Activated naive CD8-positive, alpha-beta T cell treated with anti-CD3 and anti-CD28 coated beads, Interleukin-2, amount 10 ng/mL, durations not matched to agents 7 days and 5 days (primary cell): ENCODE measurements around the gene GGT5. TPM values are rescaled to one million over a fixed set of nuclear protein-coding genes. Genes with fewer than 3 reads are reported as not detected.

Source experiments
- ATAC-seq: fragments of 150-1000 bp; cut with Tn5 transposase; one replicate; pipeline ENCODE4 v1.10.0; 2021; ENCODE audit warnings: low read depth, moderate library complexity
- POLR2A ChIA-PET: fragments of 350-600 bp; sonication (Branson Sonifier 250); formaldehyde crosslinking; loops from one replicate; lab custom pipeline; 2021; ENCODE audit warnings: antibody characterized with exemption; lab: Charles Lee
- DNase-seq: peaks from one replicate; pipeline ENCODE4 v3.0.0; 2021
- H3K27ac Mint-ChIP-seq: one replicate; pipeline ENCODE4 v1.8.0; 2022; ENCODE audit warnings: mild to moderate bottlenecking, mixed read lengths
- H3K27me3 Mint-ChIP-seq: one replicate; pipeline ENCODE4 v1.8.0; 2022; ENCODE audit warnings: mild to moderate bottlenecking, moderate library complexity, mixed read lengths
- H3K36me3 Mint-ChIP-seq: one replicate; pipeline ENCODE4 v1.8.0; 2021; ENCODE audit warnings: mild to moderate bottlenecking, mixed read lengths
- H3K4me1 Mint-ChIP-seq: one replicate; pipeline ENCODE4 v1.8.0; 2021; ENCODE audit warnings: mixed read lengths
- H3K4me3 Mint-ChIP-seq: one replicate; pipeline ENCODE4 v1.8.0; 2022; ENCODE audit warnings: mild to moderate bottlenecking, moderate library complexity, mixed read lengths
- H3K9me3 Mint-ChIP-seq: one replicate; pipeline ENCODE4 v1.8.0; 2021; ENCODE audit warnings: mixed read lengths
- total RNA-seq, 2 experiments: library from RNA; stranded (reverse); gene quantifications; one replicate each; pipeline ENCODE4 v1.2.3, GENCODE V29; 2021

The GGT5 gene
- total RNA-seq, 2 experiments from 2014 or later, result 0.11 TPM; not detected in 1

GRCh38 chr22:24179478-24180210 is 65.2 kb downstream of the GGT5 start:
- no peaks in the 10 kb centered on the region for H3K27me3 Mint-ChIP-seq
- H3K4me3 Mint-ChIP-seq, result no peak overlapping the region

GRCh38 chr22:24178502-24179440 is 66.1 kb downstream of the GGT5 start:
- no peak for DNase-seq
- H3K27ac Mint-ChIP-seq, result no peak overlapping the region
- no peaks in the 10 kb centered on the region for H3K4me1 Mint-ChIP-seq
- POLR2A ChIA-PET, result interaction anchor here (4.6 kb wide), 1 partner anchor 21 kb away, joined by 23 read pairs; no protein-coding TSS in a partner anchor
- peaks cover 1% of the 10 kb centered on the region for H3K36me3 Mint-ChIP-seq
- ATAC-seq, result no peak
- H3K27me3 Mint-ChIP-seq, result no peaks in the 10 kb centered on the region
- no peak overlapping the region for H3K4me3 Mint-ChIP-seq
- no peaks in the 10 kb centered on the region for H3K9me3 Mint-ChIP-seq

More at GRCh38 chr22:24179478-24180210, 65.2 kb downstream of the GGT5 start:
- DNase-seq, result no peak
- no peak overlapping the region for H3K27ac Mint-ChIP-seq
- ATAC-seq, result no peak
- no peaks in the 10 kb centered on the region for H3K9me3 Mint-ChIP-seq
- peaks cover 1% of the 10 kb centered on the region for H3K36me3 Mint-ChIP-seq
- POLR2A ChIA-PET, result interaction anchor here (4.6 kb wide), 1 partner anchor 22 kb away, joined by 23 read pairs; no protein-coding TSS in a partner anchor
- no peaks in the 10 kb centered on the region for H3K4me1 Mint-ChIP-seq

- Mint-ChIP-seq H3K27ac (no peak overlapping the region), H3K4me1 (no peaks in the 10 kb centered on the region), H3K36me3 (peaks cover 1% of the 10 kb centered on the region), H3K4me3 (no peak overlapping the region), H3K27me3 (no peaks in the 10 kb centered on the region), H3K9me3 (no peaks in the 10 kb centered on the region)
- ATAC-seq (no peak), DNase-seq (no peak)
- POLR2A ChIA-PET, result interaction anchor here (4.6 kb wide), 1 partner anchor 21 kb away, joined by 23 read pairs; no protein-coding TSS in a partner anchor
Measured at GRCh38 chr22:24178021-24178431, 66.9 kb downstream of the GGT5 start.

- Mint-ChIP-seq H3K4me3 (no peak overlapping the region), H3K27ac (no peak overlapping the region), H3K9me3 (no peaks in the 10 kb centered on the region), H3K27me3 (no peaks in the 10 kb centered on the region), H3K4me1 (no peaks in the 10 kb centered on the region), H3K36me3 (peaks cover 1% of the 10 kb centered on the region)
- ATAC-seq (no peak), DNase-seq (no peak)
- POLR2A ChIA-PET, result no interaction called here
Measured at GRCh38 chr22:24177456-24177855, 67.4 kb downstream of the GGT5 start.

- no peaks in the 10 kb centered on the region for H3K27me3 Mint-ChIP-seq
Measured at GRCh38 chr22:24177045-24177444, 67.8 kb downstream of the GGT5 start.

GRCh38 chr22:24176630-24177029 is 68.3 kb downstream of the GGT5 start:
- no peak for DNase-seq
- Mint-ChIP-seq H3K27me3 (no peaks in the 10 kb centered on the region), H3K4me1 (no peaks in the 10 kb centered on the region), H3K36me3 (peaks cover 1% of the 10 kb centered on the region), H3K27ac (no peak overlapping the region), H3K4me3 (no peak overlapping the region), H3K9me3 (no peaks in the 10 kb centered on the region)
- POLR2A ChIA-PET, result no interaction called here
- ATAC-seq, result no peak

More at GRCh38 chr22:24177045-24177444, 67.8 kb downstream of the GGT5 start:
- POLR2A ChIA-PET, result no interaction called here
- H3K4me1 Mint-ChIP-seq, result no peaks in the 10 kb centered on the region
- ATAC-seq (no peak), DNase-seq (no peak)
- H3K27ac Mint-ChIP-seq, result no peak overlapping the region
- H3K36me3 Mint-ChIP-seq, result peaks cover 1% of the 10 kb centered on the region
- no peak overlapping the region for H3K4me3 Mint-ChIP-seq
- no peaks in the 10 kb centered on the region for H3K9me3 Mint-ChIP-seq

- Mint-ChIP-seq H3K27ac (no peak overlapping the region), H3K4me1 (no peaks in the 10 kb centered on the region), H3K4me3 (no peak overlapping the region), H3K27me3 (no peaks in the 10 kb centered on the region), H3K9me3 (no peaks in the 10 kb centered on the region), H3K36me3 (peaks cover 1% of the 10 kb centered on the region)
- DNase-seq (no peak), ATAC-seq (no peak)
- POLR2A ChIA-PET, result interaction anchor here (0.6 to 1.8 kb wide), 3 partner anchors 43 to 47 kb away, joined by 3 to 6 read pairs (median 3); no protein-coding TSS in a partner anchor
Measured at GRCh38 chr22:24176040-24176439, 68.8 kb downstream of the GGT5 start.

GRCh38 chr22:24175160-24175808 is 69.6 kb downstream of the GGT5 start:
- H3K4me3 Mint-ChIP-seq, result no peak overlapping the region
- H3K27me3 Mint-ChIP-seq, result no peaks in the 10 kb centered on the region
- peak; percentile 73 for DNase-seq
- POLR2A ChIA-PET, result interaction anchor here (0.6 to 2.4 kb wide), 5 partner anchors 19 to 48 kb away, joined by 3 to 20 read pairs (median 3); no protein-coding TSS in a partner anchor
- H3K27ac Mint-ChIP-seq, result peak overlapping the region; percentile 56
- no peaks in the 10 kb centered on the region for H3K4me1 Mint-ChIP-seq
- H3K9me3 Mint-ChIP-seq, result no peaks in the 10 kb centered on the region
- H3K36me3 Mint-ChIP-seq, result peaks cover 1% of the 10 kb centered on the region
- ATAC-seq, result peak; percentile 55

- POLR2A ChIA-PET, result interaction anchor here (1.1 to 2.6 kb wide), 2 partner anchors 15 to 17 kb away, joined by 4 to 12 read pairs; no protein-coding TSS in a partner anchor
- H3K27ac Mint-ChIP-seq, result no peak overlapping the region
Measured at GRCh38 chr22:24171822-24172221, 73.1 kb downstream of the GGT5 start.

GRCh38 chr22:24170632-24171031 is 74.2 kb downstream of the GGT5 start:
- POLR2A ChIA-PET, result interaction anchor here (1.1 to 2.6 kb wide), 2 partner anchors 13 to 16 kb away, joined by 4 to 12 read pairs; no protein-coding TSS in a partner anchor
- peaks cover 7% of the 10 kb centered on the region for H3K36me3 Mint-ChIP-seq
- peaks cover 11% of the 10 kb centered on the region for H3K4me1 Mint-ChIP-seq

More at GRCh38 chr22:24171822-24172221, 73.1 kb downstream of the GGT5 start:
- no peaks in the 10 kb centered on the region for H3K27me3 Mint-ChIP-seq
- ATAC-seq, result no peak
- no peak overlapping the region for H3K4me3 Mint-ChIP-seq
- no peaks in the 10 kb centered on the region for H3K9me3 Mint-ChIP-seq
- peaks cover 7% of the 10 kb centered on the region for H3K36me3 Mint-ChIP-seq
- DNase-seq, result no peak
- H3K4me1 Mint-ChIP-seq, result peaks cover 11% of the 10 kb centered on the region

GRCh38 chr22:24170188-24170587 is 74.7 kb downstream of the GGT5 start:
- ATAC-seq (no peak), DNase-seq (no peak)
- H3K27me3 Mint-ChIP-seq, result no peaks in the 10 kb centered on the region
- POLR2A ChIA-PET, result interaction anchor here (2.6 kb wide), 1 partner anchor 13 kb away, joined by 12 read pairs; no protein-coding TSS in a partner anchor
- no peak overlapping the region for H3K4me3 Mint-ChIP-seq
- no peak overlapping the region for H3K27ac Mint-ChIP-seq
- H3K9me3 Mint-ChIP-seq, result no peaks in the 10 kb centered on the region
- peaks cover 6% of the 10 kb centered on the region for H3K36me3 Mint-ChIP-seq
- H3K4me1 Mint-ChIP-seq, result peaks cover 11% of the 10 kb centered on the region

More at GRCh38 chr22:24170632-24171031, 74.2 kb downstream of the GGT5 start:
- Mint-ChIP-seq H3K27ac (no peak overlapping the region), H3K9me3 (no peaks in the 10 kb centered on the region), H3K27me3 (no peaks in the 10 kb centered on the region), H3K4me3 (no peak overlapping the region)
- ATAC-seq, result no peak
- no peak for DNase-seq
